ENCODE data around the gene EDA.
"Not testable (repeated sequence)": the region's sequence is repeated elsewhere in the genome, so short reads cannot be mapped to it uniquely, and the experiment has no call there.

EDA gene

GRCh38 chrX:69808375-69808774 lies 192.5 kb downstream of the EDA start:
- no peak for TF ChIP-seq CTCF (IDR thresholded peaks at IDR 0.05; ENCODE audit: low read depth, low read length)
- no peak overlapping the region for H3K4me3 ChIP-seq (ENCODE audit: low read depth, low read length)
- DNase-seq (ENCODE audit: low read depth, low spot score), result no peak
- in situ Hi-C loops (cut with HindIII; ENCODE audit: low sequenced_read_pairs), result no loop called here

- no peak for DNase-seq (ENCODE audit: low read depth, low spot score)
- in situ Hi-C loops (cut with HindIII; ENCODE audit: low sequenced_read_pairs), result no loop called here
- no peak overlapping the region for H3K4me3 ChIP-seq (ENCODE audit: low read depth, low read length)
- TF ChIP-seq CTCF (IDR thresholded peaks at IDR 0.05; ENCODE audit: low read depth, low read length), result no peak
Observed at GRCh38 chrX:69813677-69814076, 197.8 kb downstream of the EDA start.

GRCh38 chrX:69815063-69815462 lies 199.2 kb downstream of the EDA start:
- in situ Hi-C loops (cut with HindIII; ENCODE audit: low sequenced_read_pairs), result no loop called here
- DNase-seq (ENCODE audit: low read depth, low spot score), result no peak
- no peak overlapping the region for H3K4me3 ChIP-seq (ENCODE audit: low read depth, low read length)
- TF ChIP-seq CTCF (IDR thresholded peaks at IDR 0.05; ENCODE audit: low read depth, low read length), result no peak

- no peak for TF ChIP-seq CTCF (IDR thresholded peaks at IDR 0.05; ENCODE audit: low read depth, low read length)
- in situ Hi-C loops (cut with HindIII; ENCODE audit: low sequenced_read_pairs), result no loop called here
- DNase-seq (ENCODE audit: low read depth, low spot score), result no peak
- no peak overlapping the region for H3K4me3 ChIP-seq (ENCODE audit: low read depth, low read length)
Observed at GRCh38 chrX:69815519-69815918, 199.6 kb downstream of the EDA start.

- H3K4me3 ChIP-seq (ENCODE audit: low read depth, low read length), result no peak overlapping the region
- no peak for TF ChIP-seq CTCF (IDR thresholded peaks at IDR 0.05; ENCODE audit: low read depth, low read length)
- DNase-seq (ENCODE audit: low read depth, low spot score), result no peak
- in situ Hi-C loops (cut with HindIII; ENCODE audit: low sequenced_read_pairs), result no loop called here
Observed at GRCh38 chrX:69844636-69845035, 228.7 kb downstream of the EDA start.

- in situ Hi-C loops (cut with HindIII; ENCODE audit: low sequenced_read_pairs); DNase-seq (ENCODE audit: low read depth, low spot score): not testable (repeated sequence)
Observed at GRCh38 chrX:69859999-69860398, 244.1 kb downstream of the EDA start.

GRCh38 chrX:69876221-69876620 lies 260.3 kb downstream of the EDA start:
- DNase-seq (ENCODE audit: low read depth, low spot score), result no peak
- no peak overlapping the region for H3K4me3 ChIP-seq (ENCODE audit: low read depth, low read length)
- in situ Hi-C loops (cut with HindIII; ENCODE audit: low sequenced_read_pairs), result no loop called here
- TF ChIP-seq CTCF (IDR thresholded peaks at IDR 0.05; ENCODE audit: low read depth, low read length), result no peak

More at GRCh38 chrX:69859999-69860398, 244.1 kb downstream of the EDA start:
- H3K4me3 ChIP-seq (ENCODE audit: low read depth, low read length), result not testable (repeated sequence)

Measured in astrocyte of the spinal cord (primary cell).